ENCODE results near the gene OR4D9.

Gene OR4D9

DNA sequence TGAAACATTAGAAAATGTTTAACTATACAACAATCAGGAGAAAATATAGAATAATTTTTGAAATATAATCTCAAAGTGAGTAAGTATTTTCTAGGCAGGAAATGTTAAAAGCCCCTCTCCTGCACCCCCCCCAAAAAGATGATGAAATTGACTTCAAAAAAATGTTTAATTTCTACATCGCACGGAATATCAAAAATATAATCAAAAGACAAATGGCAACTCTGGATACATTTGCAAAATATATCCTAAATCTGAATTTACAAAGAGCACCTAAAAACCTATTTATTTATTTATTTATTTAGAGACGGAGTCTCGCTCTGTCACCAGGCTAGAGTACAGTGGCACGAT is 36.9 kb downstream of the OR4D9 start:
- Histone ChIP-seq H3K36me3 (no peaks in the 10 kb centered on the region), H3K27me3 (no peaks in the 10 kb centered on the region), H3K4me3 (ENCODE audit: low read depth, low read length) (no peak overlapping the region), H3K4me1 (no peaks in the 10 kb centered on the region), H3K9me3 (no peaks in the 10 kb centered on the region)
- TF ChIP-seq, protein P1, sequence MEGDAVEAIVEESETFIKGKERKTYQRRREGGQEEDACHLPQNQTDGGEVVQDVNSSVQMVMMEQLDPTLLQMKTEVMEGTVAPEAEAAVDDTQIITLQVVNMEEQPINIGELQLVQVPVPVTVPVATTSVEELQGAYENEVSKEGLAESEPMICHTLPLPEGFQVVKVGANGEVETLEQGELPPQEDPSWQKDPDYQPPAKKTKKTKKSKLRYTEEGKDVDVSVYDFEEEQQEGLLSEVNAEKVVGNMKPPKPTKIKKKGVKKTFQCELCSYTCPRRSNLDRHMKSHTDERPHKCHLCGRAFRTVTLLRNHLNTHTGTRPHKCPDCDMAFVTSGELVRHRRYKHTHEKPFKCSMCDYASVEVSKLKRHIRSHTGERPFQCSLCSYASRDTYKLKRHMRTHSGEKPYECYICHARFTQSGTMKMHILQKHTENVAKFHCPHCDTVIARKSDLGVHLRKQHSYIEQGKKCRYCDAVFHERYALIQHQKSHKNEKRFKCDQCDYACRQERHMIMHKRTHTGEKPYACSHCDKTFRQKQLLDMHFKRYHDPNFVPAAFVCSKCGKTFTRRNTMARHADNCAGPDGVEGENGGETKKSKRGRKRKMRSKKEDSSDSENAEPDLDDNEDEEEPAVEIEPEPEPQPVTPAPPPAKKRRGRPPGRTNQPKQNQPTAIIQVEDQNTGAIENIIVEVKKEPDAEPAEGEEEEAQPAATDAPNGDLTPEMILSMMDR (IDR thresholded peaks at IDR 0.05; ENCODE audit: low read depth, low read length): no peak
- DNase-seq: no peak

GRCh38 chr11:59550368-59550841 is 39.1 kb downstream of the OR4D9 start:
- Histone ChIP-seq H3K27me3 (no peaks in the 10 kb centered on the region), H3K36me3 (no peaks in the 10 kb centered on the region), H3K4me1 (no peaks in the 10 kb centered on the region), H3K9me3 (no peaks in the 10 kb centered on the region), H3K4me3 (ENCODE audit: low read depth, low read length) (peak overlapping the region; percentile 64)
- DNase-seq: peak; percentile 87
- TF ChIP-seq, protein P1 (IDR thresholded peaks at IDR 0.05; ENCODE audit: low read depth, low read length): peak; percentile 11; the same call in 1 of the 2 replicates

DNA sequence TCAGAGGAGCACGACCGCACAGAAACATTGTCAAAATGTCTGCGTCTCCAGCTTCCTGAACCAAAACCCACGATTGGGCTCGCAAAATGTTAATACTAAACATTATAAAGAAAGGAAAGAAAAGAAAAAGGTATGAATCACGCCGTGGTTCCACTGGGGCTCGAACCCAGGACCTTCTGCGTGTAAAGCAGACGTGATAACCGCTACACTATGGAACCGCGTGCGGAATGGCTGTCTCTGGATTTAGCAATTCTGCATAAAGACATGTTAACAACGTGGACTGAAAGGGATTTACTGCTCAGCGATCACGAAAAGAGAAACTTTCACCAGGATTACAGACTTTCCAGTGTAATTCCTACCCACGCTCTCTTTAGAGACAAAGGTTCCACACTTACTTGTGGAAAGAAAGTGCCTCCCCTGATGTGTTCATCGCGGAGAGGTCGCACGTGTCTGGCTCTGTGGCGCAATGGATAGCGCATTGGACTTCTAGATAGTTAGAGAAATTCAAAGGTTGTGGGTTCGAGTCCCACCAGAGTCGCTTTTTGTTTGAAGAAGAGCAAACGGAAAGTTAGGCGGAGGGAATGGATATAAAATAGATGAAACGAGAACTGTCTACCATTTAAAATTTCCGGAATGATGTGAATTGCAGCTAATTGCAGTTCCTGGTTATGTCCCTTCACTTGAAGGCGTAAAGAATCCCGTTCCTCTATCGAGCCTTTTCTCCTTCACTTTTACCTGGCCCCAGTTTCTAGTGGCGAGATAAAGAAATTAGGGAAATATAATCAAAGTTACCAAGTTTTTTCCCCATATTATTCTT is 39.7 kb downstream of the OR4D9 start:
- Histone ChIP-seq H3K27me3 (no peaks in the 10 kb centered on the region), H3K4me3 (ENCODE audit: low read depth, low read length) (peak overlapping the region; percentile 64), H3K36me3 (no peaks in the 10 kb centered on the region), H3K9me3 (no peaks in the 10 kb centered on the region), H3K4me1 (no peaks in the 10 kb centered on the region)
- TF ChIP-seq, protein P1 (IDR thresholded peaks at IDR 0.05; ENCODE audit: low read depth, low read length): no peak
- peak; percentile 76 for DNase-seq

DNA sequence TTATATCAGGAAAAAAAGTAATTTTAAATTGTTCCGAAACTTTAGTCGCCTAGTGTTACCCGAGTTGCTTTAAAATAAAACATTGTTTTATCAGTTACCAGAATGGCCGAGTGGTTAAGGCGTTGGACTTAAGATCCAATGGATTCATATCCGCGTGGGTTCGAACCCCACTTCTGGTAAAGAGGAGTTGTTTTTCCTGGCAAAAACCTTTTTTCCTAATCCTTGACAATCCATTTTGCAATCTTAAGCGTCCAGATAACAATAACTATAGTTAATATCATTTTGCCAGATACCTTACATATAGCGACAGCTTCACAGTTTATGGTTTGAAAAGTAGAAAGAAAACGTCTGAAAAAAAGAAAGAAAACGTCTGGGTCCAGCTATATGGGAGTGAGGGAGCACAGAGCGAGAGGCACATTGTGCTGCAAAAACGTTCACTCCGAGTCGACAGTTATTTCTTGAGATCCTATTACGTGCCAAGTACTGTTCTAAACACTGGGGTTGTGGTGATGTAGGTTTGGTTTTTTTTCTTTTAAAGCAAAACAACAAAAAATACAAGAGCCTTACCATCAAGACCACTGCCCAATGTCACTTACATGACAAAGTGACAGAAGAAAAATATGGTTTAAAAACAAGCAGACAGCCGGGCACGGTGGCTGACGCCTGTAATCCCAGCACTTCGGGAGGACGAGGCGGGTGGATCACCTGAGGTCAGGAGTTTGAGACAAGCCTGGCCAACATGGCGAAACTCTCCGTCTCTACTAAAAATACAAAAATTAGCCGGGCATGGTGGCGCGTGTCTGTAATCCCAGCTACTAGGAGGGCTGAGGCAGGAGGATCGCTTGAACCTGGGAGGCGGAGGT is 40.6 kb downstream of the OR4D9 start:
- TF ChIP-seq, protein P1 (IDR thresholded peaks at IDR 0.05; ENCODE audit: low read depth, low read length): no peak
- Histone ChIP-seq H3K36me3 (no peaks in the 10 kb centered on the region), H3K9me3 (no peaks in the 10 kb centered on the region), H3K4me1 (no peaks in the 10 kb centered on the region), H3K27me3 (no peaks in the 10 kb centered on the region), H3K4me3 (ENCODE audit: low read depth, low read length) (peak overlapping the region; percentile 64)
- DNase-seq: peak; percentile 49

DNA sequence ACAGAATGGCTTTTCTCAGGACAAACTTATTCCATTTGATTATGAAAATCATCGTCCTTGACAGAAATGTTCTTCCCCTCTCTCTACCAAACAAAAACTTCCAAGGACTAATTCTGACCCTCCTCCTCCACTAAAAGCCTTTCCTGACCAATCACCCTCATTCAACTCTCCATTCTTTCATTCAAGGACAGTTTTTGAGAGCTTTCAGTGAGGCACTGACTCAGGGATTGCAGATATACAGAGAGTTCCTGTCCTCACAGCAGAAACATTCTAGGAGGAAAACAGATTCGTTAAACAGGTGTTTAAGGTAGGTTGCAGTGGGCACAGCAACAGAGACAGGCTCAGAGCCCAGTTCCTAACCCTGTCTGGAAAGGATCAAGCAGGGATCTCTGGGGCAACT is 41.5 kb downstream of the OR4D9 start:
- no peak for DNase-seq
- Histone ChIP-seq H3K27me3 (no peaks in the 10 kb centered on the region), H3K36me3 (no peaks in the 10 kb centered on the region), H3K4me1 (no peaks in the 10 kb centered on the region), H3K4me3 (ENCODE audit: low read depth, low read length) (peak overlapping the region; percentile 64; the same call in 1 of the 2 replicates), H3K9me3 (no peaks in the 10 kb centered on the region)
- TF ChIP-seq, protein P1 (IDR thresholded peaks at IDR 0.05; ENCODE audit: low read depth, low read length): no peak
